HL-60 (cell line): Measurements from ENCODE around the gene KIRREL2.
"Not testable (repeated sequence)": the region's sequence is repeated elsewhere in the genome, so short reads cannot be mapped to it uniquely, and the experiment has no call there.

ENCODE experiments used
- DNase-seq, 2 experiments: peaks; one replicate each; pipeline ENCODE4 v3.0.0-alpha.2; 2010 to 2020; ENCODE audit warnings: low read depth in 1 of 2, low spot score in 1 of 2
- H3K27ac ChIP-seq: fragments of 250-450 bp; sonication (Bioruptor Pico); replicated peaks from 2 replicates; pipeline ENCODE4 v1.5.1; 2020; ENCODE audit warnings: mild to moderate bottlenecking, moderate library complexity
- H3K27me3 ChIP-seq: fragments of 250-450 bp; sonication (Bioruptor Pico); 2 replicates; pipeline ENCODE4 v1.5.1; 2021; ENCODE audit warnings: mild to moderate bottlenecking, moderate library complexity; ENCODE audit not compliant: insufficient read depth, poor library complexity, severe bottlenecking
- H3K4me3 ChIP-seq: replicated peaks from 2 replicates; pipeline ENCODE4 v1.5.1; 2011; ENCODE audit warnings: mild to moderate bottlenecking, control low read depth, low read length; ENCODE audit not compliant: insufficient read depth
- CTCF ChIP-seq: IDR thresholded peaks from one replicate; pipeline ENCODE4 v1.5.1; 2011; ENCODE audit warnings: low read length, control low read depth, inconsistent platforms; ENCODE audit not compliant: insufficient read depth
- GABPA ChIP-seq: IDR thresholded peaks from 2 replicates; pipeline ENCODE4 v1.6.1; 2012; ENCODE audit warnings: low read depth
- POLR2AphosphoS5 ChIP-seq: IDR thresholded peaks from 2 replicates; pipeline ENCODE4 v1.6.1; 2012; ENCODE audit warnings: low read depth
- REST ChIP-seq: IDR thresholded peaks from 2 replicates; pipeline ENCODE4 v1.6.1; 2012; ENCODE audit warnings: low read depth; ENCODE audit not compliant: insufficient replicate concordance
- SPI1 ChIP-seq: IDR thresholded peaks from 2 replicates; pipeline ENCODE4 v1.6.1; 2012; ENCODE audit warnings: low read depth, mild to moderate bottlenecking, borderline replicate concordance

Gene KIRREL2

DNA sequence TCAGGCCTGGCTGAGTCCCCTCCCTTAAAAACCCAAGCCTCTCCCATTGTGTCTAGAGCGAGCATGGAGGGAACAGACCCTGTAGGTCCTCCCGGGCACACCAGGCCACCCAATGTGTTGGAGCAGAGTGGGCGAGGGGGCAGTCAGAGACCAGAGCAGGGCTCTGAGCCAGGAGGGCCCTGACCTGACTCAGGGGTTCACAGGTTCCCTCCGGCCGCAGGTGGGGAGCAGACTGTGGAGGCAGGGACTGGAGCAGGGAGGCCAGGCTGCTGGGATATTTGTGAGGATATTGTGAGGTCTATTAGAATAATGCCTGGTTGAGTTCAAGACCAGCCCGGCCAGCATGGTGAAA lies 52.9 kb downstream of the KIRREL2 start:
- no peak overlapping the region for H3K4me3 ChIP-seq
- TF ChIP-seq SPI1 (no peak), REST (no peak), GABPA (no peak), POLR2AphosphoS5 (no peak), CTCF (no peak)
- H3K27me3 ChIP-seq: no peaks in the 10 kb centered on the region
- DNase-seq: no peak
- peak overlapping the region; percentile 94 for H3K27ac ChIP-seq

GRCh38 chr19:35910355-35910754 lies 53.6 kb downstream of the KIRREL2 start:
- DNase-seq: not testable (repeated sequence)
- peak overlapping the region; percentile 94 for H3K27ac ChIP-seq

GRCh38 chr19:35911173-35911572 lies 54.5 kb downstream of the KIRREL2 start:
- no peak overlapping the region for H3K4me3 ChIP-seq
- TF ChIP-seq REST (no peak), CTCF (no peak), SPI1 (no peak), POLR2AphosphoS5 (no peak), GABPA (no peak)
- no peaks in the 10 kb centered on the region for H3K27me3 ChIP-seq
- peak in 1 of 2 experiments; percentile 42 for DNase-seq
- H3K27ac ChIP-seq: peak overlapping the region; percentile 33

More at GRCh38 chr19:35910355-35910754, 53.6 kb downstream of the KIRREL2 start:
- H3K27me3 ChIP-seq, H3K4me3 ChIP-seq: not testable (repeated sequence)

- H3K27ac ChIP-seq: peak overlapping the region; percentile 33
- DNase-seq: no peak
- H3K27me3 ChIP-seq: no peaks in the 10 kb centered on the region
- H3K4me3 ChIP-seq: no peak overlapping the region
- no peak for TF ChIP-seq GABPA
- no peak for TF ChIP-seq SPI1
- TF ChIP-seq REST: no peak
- no peak for TF ChIP-seq POLR2AphosphoS5
- no peak for TF ChIP-seq CTCF
These were observed 55.1 kb downstream of the KIRREL2 start for GRCh38 chr19:35911790-35912189.
